ENCODE measurements around the gene METTL15.

DNA sequence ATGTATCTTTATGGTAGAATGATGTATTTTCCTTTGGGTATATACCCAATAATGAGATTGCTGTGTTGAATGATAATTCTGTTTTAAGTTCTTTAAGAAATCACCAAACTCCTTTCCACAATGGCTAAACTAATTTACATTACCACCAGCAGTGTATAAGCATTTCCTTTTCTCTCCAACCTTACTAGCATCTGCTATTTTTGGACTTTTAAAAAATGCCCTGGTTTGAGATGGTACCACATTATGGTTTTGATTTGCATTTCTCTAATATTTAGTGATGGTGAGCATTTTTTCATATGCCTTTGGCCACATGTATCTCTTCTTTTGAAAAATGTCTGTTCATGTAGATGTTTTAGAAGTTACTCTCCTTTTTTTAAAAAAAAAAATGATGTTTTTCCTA, 142.0 kb downstream of the METTL15 start:
- TF ChIP-seq, protein P1, sequence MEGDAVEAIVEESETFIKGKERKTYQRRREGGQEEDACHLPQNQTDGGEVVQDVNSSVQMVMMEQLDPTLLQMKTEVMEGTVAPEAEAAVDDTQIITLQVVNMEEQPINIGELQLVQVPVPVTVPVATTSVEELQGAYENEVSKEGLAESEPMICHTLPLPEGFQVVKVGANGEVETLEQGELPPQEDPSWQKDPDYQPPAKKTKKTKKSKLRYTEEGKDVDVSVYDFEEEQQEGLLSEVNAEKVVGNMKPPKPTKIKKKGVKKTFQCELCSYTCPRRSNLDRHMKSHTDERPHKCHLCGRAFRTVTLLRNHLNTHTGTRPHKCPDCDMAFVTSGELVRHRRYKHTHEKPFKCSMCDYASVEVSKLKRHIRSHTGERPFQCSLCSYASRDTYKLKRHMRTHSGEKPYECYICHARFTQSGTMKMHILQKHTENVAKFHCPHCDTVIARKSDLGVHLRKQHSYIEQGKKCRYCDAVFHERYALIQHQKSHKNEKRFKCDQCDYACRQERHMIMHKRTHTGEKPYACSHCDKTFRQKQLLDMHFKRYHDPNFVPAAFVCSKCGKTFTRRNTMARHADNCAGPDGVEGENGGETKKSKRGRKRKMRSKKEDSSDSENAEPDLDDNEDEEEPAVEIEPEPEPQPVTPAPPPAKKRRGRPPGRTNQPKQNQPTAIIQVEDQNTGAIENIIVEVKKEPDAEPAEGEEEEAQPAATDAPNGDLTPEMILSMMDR (IDR thresholded peaks at IDR 0.05): no peak
- TF ChIP-seq POLR2A (IDR thresholded peaks at IDR 0.05): no peak

Measured in vagina (tissue), 2 donors.